K562 (cell line): Measurements from ENCODE around the gene ACTR3C. TPM values are rescaled to one million over a fixed set of nuclear protein-coding genes. Genes with fewer than 3 reads are reported as not detected.

Experiments
- ARHGAP35 ChIP-seq: fragments of 450-650 bp; IDR thresholded peaks from 2 replicates; pipeline ENCODE4 v1.6.1; 2018; ENCODE audit not compliant: partially characterized antibody
- C11orf30 ChIP-seq: fragments of 450-650 bp; IDR thresholded peaks from 2 replicates; pipeline ENCODE4 v1.6.1; 2016; ENCODE audit warnings: low read depth, mild to moderate bottlenecking
- CCAR2 ChIP-seq: fragments of 200-400 bp; formaldehyde crosslinking; IDR thresholded peaks from 2 replicates; pipeline ENCODE4 v1.6.1; 2017; ENCODE audit warnings: mild to moderate bottlenecking, low read depth, low read length
- CHD1 ChIP-seq: fragments of 200-600 bp; sonication (generic); IDR thresholded peaks from one replicate; pipeline ENCODE4 v1.6.1; 2012; ENCODE audit warnings: mild to moderate bottlenecking, moderate library complexity, low read length, inconsistent platforms
- ELK1 ChIP-seq: sonication (generic); formaldehyde crosslinking; IDR thresholded peaks from 2 replicates; pipeline ENCODE4 v1.8.1; 2022; ENCODE audit warnings: missing genetic modification reagents
- FOXM1 ChIP-seq, 2 experiments: fragments of 450-650 bp in 1 of 2; sonication (generic) in 1 of 2; formaldehyde crosslinking in 1 of 2; IDR thresholded peaks; 2 replicates each; pipeline versions ENCODE4 v1.6.1 to v1.9.0; 2017 to 2022; ENCODE audit warnings: low read depth in 2 of 2, mild to moderate bottlenecking in 2 of 2, missing genetic modification reagents in 1 of 2, moderate library complexity in 1 of 2
- KDM4B ChIP-seq, 2 experiments: fragments of 450-650 bp in 1 of 2; sonication (generic) in 1 of 2; IDR thresholded peaks; 2 replicates each; pipeline ENCODE4 v1.6.1; 2016 to 2017; ENCODE audit warnings: borderline replicate concordance in 2 of 2, antibody characterized with exemption in 1 of 2, low read depth in 1 of 2, mild to moderate bottlenecking in 1 of 2
- MBD2 ChIP-seq: sonication (generic); IDR thresholded peaks from 2 replicates; pipeline ENCODE4 v1.6.1; 2016; ENCODE audit warnings: low read depth, borderline replicate concordance
- RREB1 ChIP-seq: fragments of 250-450 bp; sonication (Bioruptor Pico); IDR thresholded peaks from 2 replicates; pipeline ENCODE4 v1.4.0; 2020
- SIRT6 ChIP-seq: IDR thresholded peaks from one replicate; pipeline ENCODE4 v1.6.1; 2012; ENCODE audit warnings: low read depth, mild to moderate bottlenecking, control low read depth, inconsistent platforms, low read length, moderate library complexity
- SMARCA4 ChIP-seq: fragments of 450-650 bp; IDR thresholded peaks from 2 replicates; pipeline ENCODE4 v1.6.1; 2016
- TFAP4 ChIP-seq: sonication (generic); formaldehyde crosslinking; IDR thresholded peaks from 2 replicates; pipeline ENCODE4 v1.8.0; 2022; ENCODE audit warnings: missing genetic modification reagents, mild to moderate bottlenecking, moderate library complexity, borderline replicate concordance
- THRAP3 ChIP-seq: fragments of 450-650 bp; IDR thresholded peaks from 2 replicates; pipeline ENCODE4 v1.6.1; 2016; ENCODE audit warnings: mild to moderate bottlenecking, inconsistent platforms, borderline replicate concordance
- TSC22D4 ChIP-seq: fragments of 450-650 bp; IDR thresholded peaks from 2 replicates; pipeline ENCODE4 v1.6.1; 2016; ENCODE audit warnings: missing genetic modification characterization, missing biosample characterization, control low read depth
- ZFP36 ChIP-seq: fragments of 150-350 bp; IDR thresholded peaks from 2 replicates; pipeline ENCODE4 v1.6.1; 2018; ENCODE audit warnings: low read length, low read depth; ENCODE audit not compliant: partially characterized antibody
- ZHX1 ChIP-seq: fragments of 150-350 bp; conservative IDR thresholded peaks from 2 replicates; pipeline ENCODE4 v1.6.1; 2014; ENCODE audit warnings: low read length
- ZNF23 ChIP-seq: fragments of 250-450 bp; sonication (Bioruptor Pico); IDR thresholded peaks from 2 replicates; pipeline ENCODE4 v1.4.0; 2020; ENCODE audit warnings: mild to moderate bottlenecking
- ZNF696 ChIP-seq: fragments of 250-450 bp; sonication (Bioruptor Pico); conservative IDR thresholded peaks from 2 replicates; pipeline ENCODE4 v1.4.0; 2020; ENCODE audit warnings: mild to moderate bottlenecking, moderate library complexity
- polyA plus RNA-seq, 8 experiments: library from polyadenylated mRNA; depleted of rRNA in 4 of 8; stranded (reverse) in 5 of 8; unstranded in 3 of 8; fragments of >200 nt; fragmentation: Nextera tagmentation in 2 of 8; fragmentation: Illumina TruSeq in 1 of 8; extraction: Ambion mirVana in 2 of 8; extraction: Trizol in 1 of 8; gene quantifications; 2 replicates each; pipeline versions ENCODE4 v1.2.1 to v1.2.3, GENCODE V29; 2011 to 2014; ENCODE audit warnings: inconsistent platforms in 1 of 8, missing spikeins in 1 of 8
- total RNA-seq, 7 experiments: library from RNA; depleted of rRNA in 6 of 7; stranded (reverse); fragments of >200 nt in 6 of 7; fragmentation: Illumina TruSeq in 2 of 7; extraction: Trizol in 2 of 7; gene quantifications; 2 replicates each; pipeline versions ENCODE4 v1.2.1 to v1.2.3, GENCODE V29; 2011 to 2021; ENCODE audit warnings: low replicate concordance in 1 of 7

ACTR3C gene
- total and polyA plus RNA-seq, 9 of the 15 experiments (the other 6 are each of a cell fraction or from before 2014, with no cell fraction given) = 9.0 to 35.4 (median 13.3) TPM

- TF ChIP-seq TFAP4 (CRISPR knock-in tag) = no peak
- no peak for TF ChIP-seq CHD1
- no peak for TF ChIP-seq CCAR2
- TF ChIP-seq ELK1 (CRISPR knock-in tag) = no peak
- no peak for TF ChIP-seq RREB1 (CRISPR knock-in tag)
- TF ChIP-seq ZNF696 = no peak
- peak; percentile 91 for TF ChIP-seq SMARCA4
- TF ChIP-seq MBD2 = no peak; the same call in 1 of the 2 replicates
- peak; percentile 92 for TF ChIP-seq FOXM1 (IDR thresholded peaks at IDR 0.05; ENCODE audit: low read depth)
- no peak for TF ChIP-seq FOXM1 (CRISPR knock-in tag; IDR thresholded peaks at IDR 0.05; ENCODE audit: low read depth)
- TF ChIP-seq ZFP36 = peak; percentile 1
- no peak for TF ChIP-seq ZHX1
- TF ChIP-seq TSC22D4 = no peak
- TF ChIP-seq KDM4B (IDR thresholded peaks at IDR 0.05; ENCODE audit: borderline replicate concordance in 2 of 2, low read depth in 1 of 2) = no peak
- no peak for TF ChIP-seq SIRT6
- no peak for TF ChIP-seq ZNF23
- no peak for TF ChIP-seq THRAP3
- no peak for TF ChIP-seq ARHGAP35
- no peak for TF ChIP-seq C11orf30
These were observed 10.0 kb downstream of the ACTR3C start (continued) for GRCh38 chr7:150313367-150313809.
